PC-9 (cell line): ENCODE results near the gene NUBP2.

Source experiments
- CTCF ChIP-seq: fragments of 200-600 bp; sonication (generic); conservative IDR thresholded peaks from 2 replicates; pipeline ENCODE4 v1.6.1; 2017; ENCODE audit warnings: mixed run types, antibody characterized with exemption, mild to moderate bottlenecking, moderate library complexity
- EZH2 ChIP-seq: fragments of 200-600 bp; sonication (generic); IDR thresholded peaks from 2 replicates; pipeline ENCODE4 v1.8.0; 2017; ENCODE audit warnings: antibody characterized with exemption, low read depth

DNA sequence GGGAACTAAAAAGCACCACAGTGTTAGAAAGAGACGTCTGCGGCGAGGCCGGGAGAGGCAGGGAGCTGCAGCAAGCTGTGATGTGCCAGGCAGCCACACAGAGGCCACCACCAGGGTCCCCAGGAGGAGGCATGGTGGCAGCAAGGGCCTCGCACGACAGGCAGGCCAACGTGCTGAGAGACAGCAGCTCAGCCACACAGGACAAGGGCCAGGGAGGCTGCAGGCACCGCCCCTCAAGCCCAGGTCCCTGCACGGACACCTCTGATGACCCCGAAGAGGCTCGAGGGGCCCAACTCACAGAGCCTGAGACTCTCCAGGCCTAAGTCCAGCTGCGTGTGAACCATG is 38.2 kb downstream of the NUBP2 start:
- TF ChIP-seq CTCF (no peak), EZH2 (no peak)
